ENCODE data around the gene CDH10. TPM values are rescaled to one million over a fixed set of nuclear protein-coding genes. Genes with fewer than 3 reads are reported as not detected.

Gene CDH10
- polyA plus RNA-seq, result not detected

DNA sequence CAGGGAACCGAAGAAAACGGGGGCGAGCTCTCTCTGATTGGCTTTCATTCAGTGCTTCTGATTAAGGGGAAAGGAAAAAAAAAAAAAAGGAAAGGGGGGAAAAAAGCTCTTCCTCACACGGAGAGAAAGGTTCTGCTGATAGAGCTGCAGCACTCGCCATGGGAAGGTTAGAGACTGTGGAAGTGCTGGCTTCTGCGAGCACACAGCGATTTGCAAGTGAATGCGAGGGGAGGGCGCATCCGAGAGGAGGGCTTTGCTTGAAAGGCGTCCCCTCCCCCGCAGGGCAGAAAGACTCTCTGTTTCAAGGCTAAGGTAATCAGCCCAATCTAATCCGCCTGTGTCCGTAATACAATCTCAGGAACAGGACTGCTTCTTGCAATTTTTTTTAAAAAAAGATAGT lies at the start of gene CDH10:
TSS of gene CDH10 (minus strand) at position 218 of the 400 bp plus-strand sequence. CDS start 51,488 bp downstream, outside the sequence.
- no peaks in the 10 kb centered on the region for H3K36me3 Mint-ChIP-seq
- H3K27ac Mint-ChIP-seq, result no peak within 1 kb of the TSS
- H3K4me1 Mint-ChIP-seq, result no peaks in the 10 kb centered on the region
- H3K4me3 Mint-ChIP-seq, result no peak within 1 kb of the TSS
- peaks cover 7 to 36% (median 24%) of the 10 kb centered on the region in 6 donors for H3K9me3 Mint-ChIP-seq
- no peak for DNase-seq
- H3K27me3 Mint-ChIP-seq (ENCODE audit: low read depth in 3 of 3), result peaks cover 0 to 5% (median 0%) of the 10 kb centered on the region in 3 donors

- DNase-seq, result no peak
- H3K27me3 Mint-ChIP-seq (ENCODE audit: low read depth in 3 of 3), result no peaks in the 10 kb centered on the region
- H3K36me3 Mint-ChIP-seq, result no peaks in the 10 kb centered on the region
- no peak overlapping the region for H3K4me3 Mint-ChIP-seq
- H3K4me1 Mint-ChIP-seq, result no peaks in the 10 kb centered on the region
- H3K27ac Mint-ChIP-seq, result no peak overlapping the region
- peaks cover 26 to 79% (median 38%) of the 10 kb centered on the region in 6 donors for H3K9me3 Mint-ChIP-seq
Observed at GRCh38 chr5:24693609-24694008, 48.8 kb upstream of the CDH10 start.

DNA sequence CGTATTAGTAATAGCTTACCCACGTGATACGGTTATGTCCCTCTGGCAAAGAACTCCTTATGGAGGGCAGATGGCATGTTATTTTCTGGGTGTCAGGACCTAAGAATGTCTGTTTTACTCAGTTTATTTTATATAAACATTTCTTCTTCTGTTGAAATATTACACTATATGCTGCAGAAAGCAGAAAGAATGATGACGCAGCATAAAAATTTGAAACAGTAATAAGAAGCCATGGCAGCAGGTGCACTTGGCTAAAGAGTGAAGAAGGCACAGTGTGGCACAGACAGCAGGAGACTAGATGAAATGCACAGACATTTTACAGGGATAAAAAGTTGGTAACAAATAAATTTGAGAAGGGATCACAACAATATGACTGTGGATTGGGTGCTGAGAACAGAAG lies 46.3 kb upstream of the CDH10 start:
- no peak for DNase-seq
- H3K27me3 Mint-ChIP-seq (ENCODE audit: low read depth in 3 of 3), result no peaks in the 10 kb centered on the region
- H3K4me3 Mint-ChIP-seq, result no peak overlapping the region
- peaks cover 0 to 5% (median 0%) of the 10 kb centered on the region in 3 donors for H3K36me3 Mint-ChIP-seq
- H3K27ac Mint-ChIP-seq, result no peak overlapping the region
- no peaks in the 10 kb centered on the region for H3K4me1 Mint-ChIP-seq
- H3K9me3 Mint-ChIP-seq, result peaks cover 24 to 77% (median 35%) of the 10 kb centered on the region in 6 donors

DNA sequence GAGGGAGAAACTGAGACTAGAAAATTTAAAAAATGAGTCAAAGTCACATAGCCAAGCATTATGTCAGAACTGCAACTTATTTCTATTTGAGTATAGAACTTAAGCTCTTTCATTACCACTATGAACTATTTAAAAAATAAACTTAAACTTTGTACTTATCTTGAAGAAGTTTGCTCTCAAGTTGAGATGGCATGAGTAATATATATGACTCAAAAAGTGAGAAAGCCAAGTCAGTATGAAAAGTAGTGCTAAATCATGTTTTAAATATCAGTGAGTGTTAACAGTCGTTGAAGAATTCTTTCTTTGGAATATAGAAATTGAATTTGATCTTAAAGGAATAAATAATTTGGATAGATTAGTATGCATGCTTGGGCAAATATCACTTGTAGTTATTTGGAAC lies 36.3 kb upstream of the CDH10 start:
- H3K4me1 Mint-ChIP-seq, result no peaks in the 10 kb centered on the region
- H3K36me3 Mint-ChIP-seq, result peaks cover 0 to 4% (median 0%) of the 10 kb centered on the region in 3 donors
- peaks cover 10 to 55% (median 38%) of the 10 kb centered on the region in 6 donors for H3K9me3 Mint-ChIP-seq
- H3K4me3 Mint-ChIP-seq, result no peak overlapping the region
- DNase-seq, result no peak
- no peaks in the 10 kb centered on the region for H3K27me3 Mint-ChIP-seq (ENCODE audit: low read depth in 3 of 3)
- no peak overlapping the region for H3K27ac Mint-ChIP-seq

GRCh38 chr5:24668050-24668449 lies 23.3 kb upstream of the CDH10 start:
- no peak for DNase-seq
- no peak overlapping the region for H3K27ac Mint-ChIP-seq
- H3K4me1 Mint-ChIP-seq, result no peaks in the 10 kb centered on the region
- H3K9me3 Mint-ChIP-seq, result peaks cover 18 to 48% (median 26%) of the 10 kb centered on the region in 6 donors
- peaks cover 0 to 2% (median 0%) of the 10 kb centered on the region in 3 donors for H3K27me3 Mint-ChIP-seq (ENCODE audit: low read depth in 3 of 3)
- H3K36me3 Mint-ChIP-seq, result no peaks in the 10 kb centered on the region
- no peak overlapping the region for H3K4me3 Mint-ChIP-seq

GRCh38 chr5:24649531-24649930 lies 4.8 kb upstream of the CDH10 start:
- H3K36me3 Mint-ChIP-seq, result no peaks in the 10 kb centered on the region
- peaks cover 6 to 64% (median 19%) of the 10 kb centered on the region in 6 donors for H3K9me3 Mint-ChIP-seq
- H3K4me3 Mint-ChIP-seq, result no peak overlapping the region
- DNase-seq, result no peak
- H3K4me1 Mint-ChIP-seq, result no peaks in the 10 kb centered on the region
- H3K27ac Mint-ChIP-seq, result no peak overlapping the region
- peaks cover 0 to 7% (median 2%) of the 10 kb centered on the region in 3 donors for H3K27me3 Mint-ChIP-seq (ENCODE audit: low read depth in 3 of 3)

GRCh38 chr5:24646915-24647314 lies 2.1 kb upstream of the CDH10 start:
- H3K27ac Mint-ChIP-seq, result no peak overlapping the region
- no peak for DNase-seq
- no peaks in the 10 kb centered on the region for H3K4me1 Mint-ChIP-seq
- peaks cover 0 to 5% (median 2%) of the 10 kb centered on the region in 3 donors for H3K27me3 Mint-ChIP-seq (ENCODE audit: low read depth in 3 of 3)
- peaks cover 8 to 50% (median 23%) of the 10 kb centered on the region in 6 donors for H3K9me3 Mint-ChIP-seq
- no peaks in the 10 kb centered on the region for H3K36me3 Mint-ChIP-seq
- H3K4me3 Mint-ChIP-seq, result no peak overlapping the region

DNA sequence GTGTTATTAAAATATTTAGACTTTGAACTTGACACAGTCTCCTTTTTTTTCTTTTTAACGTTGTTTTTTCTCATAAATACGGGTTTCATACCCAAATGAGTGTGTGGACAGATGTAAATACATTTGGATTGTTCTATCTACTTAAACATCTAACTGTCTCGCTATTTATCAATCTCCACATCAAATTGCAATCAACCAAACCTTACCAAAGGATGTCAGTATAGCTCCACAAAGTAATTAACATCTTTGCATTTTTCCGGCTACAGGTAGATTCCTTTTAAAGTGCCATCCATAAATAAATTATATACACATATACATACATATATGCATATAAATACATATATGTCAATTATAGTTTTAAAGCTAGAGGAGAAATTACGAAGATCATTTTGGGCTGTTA lies 705 bp upstream of the CDH10 start:
- Mint-ChIP-seq H3K4me3 (no peak overlapping the region), H3K36me3 (no peaks in the 10 kb centered on the region), H3K27ac (no peak overlapping the region), H3K27me3 (ENCODE audit: low read depth in 3 of 3) (peaks cover 0 to 5% (median 0%) of the 10 kb centered on the region in 3 donors), H3K9me3 (peaks cover 5 to 40% (median 23%) of the 10 kb centered on the region in 6 donors), H3K4me1 (no peaks in the 10 kb centered on the region)
- no peak for DNase-seq

DNA sequence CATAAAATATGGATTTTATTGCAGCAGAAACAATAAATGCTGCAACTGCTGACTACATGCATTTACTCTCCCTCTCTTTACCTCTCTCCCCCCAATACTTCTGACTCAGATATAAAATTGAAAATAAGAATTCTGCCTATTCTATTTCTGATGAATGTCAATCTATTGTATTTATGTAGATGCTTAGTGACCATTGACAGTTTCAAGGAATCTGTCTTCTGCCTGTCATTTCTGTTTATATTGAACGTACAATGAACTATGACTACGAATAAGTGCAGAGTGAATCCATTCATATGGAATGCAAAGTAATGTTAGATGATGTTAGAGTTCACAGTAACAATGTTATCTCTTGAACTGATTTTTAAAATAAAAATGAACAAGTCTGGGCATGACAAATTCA lies 898 bp downstream of the CDH10 start:
- peaks cover 7 to 35% (median 22%) of the 10 kb centered on the region in 6 donors for H3K9me3 Mint-ChIP-seq
- no peak overlapping the region for H3K4me3 Mint-ChIP-seq
- H3K27ac Mint-ChIP-seq, result no peak overlapping the region
- H3K27me3 Mint-ChIP-seq (ENCODE audit: low read depth in 3 of 3), result peaks cover 0 to 2% (median 0%) of the 10 kb centered on the region in 3 donors
- DNase-seq, result no peak
- H3K4me1 Mint-ChIP-seq, result no peaks in the 10 kb centered on the region
- no peaks in the 10 kb centered on the region for H3K36me3 Mint-ChIP-seq

- DNase-seq, result no peak
- Mint-ChIP-seq H3K4me1 (no peaks in the 10 kb centered on the region), H3K27ac (no peak overlapping the region), H3K36me3 (no peaks in the 10 kb centered on the region), H3K9me3 (peaks cover 5 to 27% (median 18%) of the 10 kb centered on the region in 6 donors), H3K4me3 (no peak overlapping the region), H3K27me3 (ENCODE audit: low read depth in 3 of 3) (peaks cover 0 to 2% (median 0%) of the 10 kb centered on the region in 3 donors)
Observed at GRCh38 chr5:24643156-24643555, 1.6 kb downstream of the CDH10 start.

DNA sequence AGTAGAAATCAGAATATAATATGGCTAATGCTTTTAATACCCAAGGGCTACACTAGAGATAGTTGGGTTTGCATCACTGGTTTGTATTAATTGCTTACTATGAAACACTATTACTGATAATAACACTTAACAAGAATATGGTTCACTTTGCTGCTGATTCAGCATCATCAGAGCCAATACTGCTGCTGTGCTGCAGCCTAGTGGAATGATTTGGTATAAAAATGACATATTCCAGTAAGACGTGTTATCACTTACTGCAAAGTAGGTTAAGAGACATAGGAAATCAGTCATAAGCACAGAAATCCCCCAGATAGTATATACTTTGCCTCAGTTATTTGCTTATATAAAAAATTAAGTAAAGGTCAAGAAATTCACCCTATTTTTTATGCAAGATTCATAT lies 2.8 kb downstream of the CDH10 start:
- H3K9me3 Mint-ChIP-seq, result peaks cover 5 to 27% (median 19%) of the 10 kb centered on the region in 6 donors
- H3K4me1 Mint-ChIP-seq, result no peaks in the 10 kb centered on the region
- peaks cover 0 to 2% (median 0%) of the 10 kb centered on the region in 3 donors for H3K27me3 Mint-ChIP-seq (ENCODE audit: low read depth in 3 of 3)
- no peaks in the 10 kb centered on the region for H3K36me3 Mint-ChIP-seq
- H3K27ac Mint-ChIP-seq, result no peak overlapping the region
- no peak overlapping the region for H3K4me3 Mint-ChIP-seq
- no peak for DNase-seq

- Mint-ChIP-seq H3K36me3 (peaks cover 0 to 3% (median 0%) of the 10 kb centered on the region in 3 donors), H3K27me3 (ENCODE audit: low read depth in 3 of 3) (no peaks in the 10 kb centered on the region), H3K27ac (no peak overlapping the region), H3K4me1 (no peaks in the 10 kb centered on the region), H3K9me3 (peaks cover 0 to 11% (median 5%) of the 10 kb centered on the region in 6 donors), H3K4me3 (no peak overlapping the region)
- DNase-seq, result no peak
Observed at GRCh38 chr5:24635209-24635608, 9.6 kb downstream of the CDH10 start.

DNA sequence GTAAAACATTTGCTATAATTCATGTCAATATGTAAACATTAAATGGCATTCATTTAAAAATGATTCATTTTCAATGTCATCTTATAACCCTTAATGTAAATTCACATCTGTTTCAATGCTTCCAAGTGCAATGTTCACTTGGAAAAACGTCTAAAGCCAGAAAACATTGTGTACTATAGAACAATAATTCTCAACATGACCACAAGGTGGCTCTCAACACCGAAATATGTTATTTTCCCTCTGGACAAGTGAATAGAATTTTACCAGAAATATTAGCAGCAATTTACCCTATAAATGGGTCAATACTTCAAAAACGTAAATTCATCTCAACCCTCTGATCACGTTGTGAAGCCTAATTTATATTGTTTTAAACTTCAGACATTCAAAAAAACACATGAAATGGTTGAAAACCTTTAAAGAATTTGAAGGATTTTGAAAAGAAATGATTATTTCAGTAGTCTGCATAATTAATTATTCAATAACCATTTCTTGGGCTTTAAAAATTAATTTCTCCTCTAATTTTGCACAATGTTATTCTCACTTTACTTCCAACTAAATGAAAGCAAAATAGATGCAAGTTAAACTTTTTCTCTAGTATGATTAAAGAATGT lies 11.0 kb downstream of the CDH10 start:
- Mint-ChIP-seq H3K4me3 (no peak overlapping the region), H3K27ac (no peak overlapping the region), H3K36me3 (peaks cover 0 to 3% (median 0%) of the 10 kb centered on the region in 3 donors), H3K4me1 (no peaks in the 10 kb centered on the region), H3K27me3 (ENCODE audit: low read depth in 3 of 3) (no peaks in the 10 kb centered on the region), H3K9me3 (peaks cover 0 to 18% (median 10%) of the 10 kb centered on the region in 6 donors)
- DNase-seq, result no peak

- Mint-ChIP-seq H3K27me3 (ENCODE audit: low read depth in 3 of 3) (no peaks in the 10 kb centered on the region), H3K4me3 (no peak overlapping the region), H3K9me3 (peaks cover 0 to 18% (median 9%) of the 10 kb centered on the region in 6 donors), H3K4me1 (no peaks in the 10 kb centered on the region), H3K27ac (no peak overlapping the region), H3K36me3 (peaks cover 0 to 3% (median 0%) of the 10 kb centered on the region in 3 donors)
- no peak for DNase-seq
Observed at GRCh38 chr5:24632353-24632752, 12.4 kb downstream of the CDH10 start.

DNA sequence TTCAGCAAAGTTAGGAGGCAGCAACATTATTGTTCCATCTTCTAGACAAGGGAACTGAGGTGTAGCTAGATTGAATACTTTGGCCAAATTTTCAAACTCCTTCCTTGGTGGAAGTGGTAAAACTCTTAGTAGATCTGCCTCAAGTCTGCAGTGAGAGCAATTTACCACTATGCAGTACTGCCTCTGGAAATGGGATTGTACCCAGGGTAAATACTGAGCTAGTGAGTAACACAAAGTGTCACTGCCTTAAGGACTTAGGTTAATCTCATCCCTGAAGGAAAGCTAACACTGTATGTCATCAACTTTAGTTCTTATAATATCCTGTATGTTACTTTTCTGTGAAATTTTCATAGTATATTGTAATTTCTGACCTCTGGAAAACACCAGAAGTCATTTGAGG lies 13.9 kb downstream of the CDH10 start:
- no peak for DNase-seq
- H3K4me1 Mint-ChIP-seq, result no peaks in the 10 kb centered on the region
- no peaks in the 10 kb centered on the region for H3K27me3 Mint-ChIP-seq (ENCODE audit: low read depth in 3 of 3)
- H3K27ac Mint-ChIP-seq, result no peak overlapping the region
- H3K9me3 Mint-ChIP-seq, result peaks cover 0 to 18% (median 9%) of the 10 kb centered on the region in 6 donors
- H3K4me3 Mint-ChIP-seq, result no peak overlapping the region
- H3K36me3 Mint-ChIP-seq, result peaks cover 0 to 3% (median 0%) of the 10 kb centered on the region in 3 donors
